Middle frontal gyrus (tissue), 1 donor: ENCODE data around the gene DYSF.

Source experiments
- DNase-seq: peaks from one replicate; pipeline ENCODE4 v3.0.0-alpha.2; 2015; ENCODE audit warnings: low spot score; ENCODE audit errors: extremely low spot score

DYSF gene

GRCh38 chr2:71669628-71670429 is 216.5 kb downstream of the DYSF start:
- no peak for DNase-seq

- DNase-seq: no peak
Observed at GRCh38 chr2:71670430-71670795, 217.1 kb downstream of the DYSF start.

DNA sequence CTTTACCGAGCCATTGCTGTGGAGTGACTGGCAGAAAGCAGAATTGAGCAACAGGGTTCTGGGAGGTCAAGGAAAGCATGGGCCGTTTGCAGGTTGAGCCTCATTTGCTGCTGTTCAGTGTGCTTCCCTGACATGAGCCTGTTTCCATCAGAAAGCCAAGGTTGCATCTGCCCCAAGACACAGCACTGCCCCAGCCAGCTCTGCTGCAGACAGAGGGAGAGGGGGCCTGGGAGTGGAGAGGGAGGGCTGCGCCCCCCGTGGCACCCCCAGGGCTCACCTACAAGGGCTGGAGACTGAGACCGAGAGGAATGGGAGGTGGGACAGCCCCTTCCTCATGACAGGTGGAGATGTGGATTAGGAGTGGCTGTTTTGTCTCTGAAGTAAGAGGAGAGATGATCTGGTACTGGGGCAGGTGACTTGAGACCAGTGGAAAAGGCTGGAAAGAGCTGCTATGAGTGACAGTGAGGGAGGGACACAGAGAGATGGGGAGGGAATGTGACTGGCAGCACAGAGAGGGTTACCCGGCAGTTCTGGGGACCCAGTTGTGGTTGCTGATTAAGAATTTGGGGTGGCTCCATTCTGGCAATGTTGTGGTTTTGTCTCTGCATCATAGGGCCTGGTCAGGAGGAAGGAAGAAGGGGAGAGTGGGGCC is 218.0 kb downstream of the DYSF start:
- no peak for DNase-seq

- no peak for DNase-seq
Observed at GRCh38 chr2:71671895-71672825, 218.8 kb downstream of the DYSF start.

DNA sequence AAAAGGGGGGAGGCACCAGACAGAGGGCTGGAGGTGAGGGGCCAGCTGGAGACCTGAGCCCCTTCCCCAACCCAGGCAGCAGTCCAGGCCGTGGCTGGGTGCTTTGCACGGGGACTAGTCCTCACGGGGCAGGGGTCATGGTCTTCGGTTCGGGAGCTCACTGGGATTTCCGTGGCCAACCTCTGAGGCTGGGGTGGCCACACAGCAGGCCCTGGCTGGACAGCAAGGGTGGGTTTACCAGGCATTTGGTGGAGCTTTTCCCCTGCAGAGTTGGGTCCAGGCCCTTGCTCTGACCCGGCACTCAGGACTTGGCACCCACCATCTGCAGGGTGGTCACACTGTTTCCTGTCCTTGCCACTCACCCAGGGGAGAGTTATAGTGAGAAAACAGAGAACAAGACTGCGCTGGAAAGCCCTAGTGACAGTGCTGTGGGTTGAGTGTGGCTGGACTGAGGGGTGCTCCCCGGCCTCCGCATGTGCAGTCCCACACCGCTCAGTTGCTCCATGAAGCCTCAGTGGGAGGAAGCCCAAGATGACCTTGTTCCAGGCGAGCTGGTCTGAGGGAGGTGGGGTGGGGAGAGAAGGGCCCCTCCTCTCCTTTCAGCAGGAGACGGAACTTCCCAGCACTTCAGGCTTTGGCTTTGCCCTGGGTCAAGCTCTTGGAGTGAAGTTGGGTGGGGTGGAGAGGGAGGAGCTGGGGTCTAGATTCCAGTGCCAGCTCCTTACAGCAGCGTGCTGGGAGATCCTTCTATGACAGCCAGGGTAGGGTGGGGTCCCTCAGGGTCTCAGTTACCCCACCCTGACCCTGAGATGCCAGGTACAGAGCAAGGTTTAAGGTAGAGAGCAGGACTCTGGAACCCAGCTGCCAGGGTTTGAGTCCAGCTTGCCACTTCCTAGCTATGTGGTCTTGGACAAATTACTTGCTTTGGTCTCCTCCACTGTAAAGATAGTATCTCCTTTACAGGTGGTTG is 219.8 kb downstream of the DYSF start:
- DNase-seq: no peak

- no peak for DNase-seq
Observed at GRCh38 chr2:71674158-71674851, 220.9 kb downstream of the DYSF start.

DNA sequence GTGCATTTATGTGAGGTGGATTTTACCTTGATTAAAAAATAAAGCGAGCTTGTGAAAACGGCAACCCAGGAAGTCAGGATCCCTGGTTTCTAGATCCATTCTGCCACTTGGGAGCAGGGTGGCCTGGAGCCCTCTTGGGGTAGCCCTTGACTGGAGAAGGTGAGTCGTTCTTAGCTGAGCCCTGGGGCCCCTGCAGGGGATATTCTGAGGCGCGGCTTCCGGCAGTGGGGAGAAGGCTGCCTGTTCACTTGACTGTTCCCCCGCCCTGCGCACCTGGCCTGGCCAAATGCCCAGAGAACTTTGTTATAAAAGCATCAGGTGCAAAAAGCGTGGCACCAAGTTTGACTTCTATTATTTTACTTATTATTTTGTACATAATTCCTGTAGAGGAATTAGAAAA is 221.9 kb downstream of the DYSF start:
- DNase-seq: no peak

DNA sequence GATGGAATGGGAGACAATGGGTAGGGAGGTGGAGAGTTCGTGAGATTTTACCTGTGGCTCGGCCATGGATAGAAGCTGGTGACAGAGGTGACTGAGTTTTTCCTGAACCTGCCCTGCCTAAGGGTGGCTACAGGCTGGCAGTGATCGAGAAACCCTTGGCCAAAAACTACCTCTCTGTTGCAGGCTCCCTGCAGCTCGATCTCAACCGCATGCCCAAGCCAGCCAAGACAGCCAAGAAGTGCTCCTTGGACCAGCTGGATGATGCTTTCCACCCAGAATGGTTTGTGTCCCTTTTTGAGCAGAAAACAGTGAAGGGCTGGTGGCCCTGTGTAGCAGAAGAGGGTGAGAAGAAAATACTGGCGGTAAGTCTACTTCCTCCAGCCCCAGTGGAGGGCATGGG is 225.5 kb downstream of the DYSF start:
- no peak for DNase-seq

GRCh38 chr2:71679491-71679890 is 226.1 kb downstream of the DYSF start:
- no peak for DNase-seq

GRCh38 chr2:71680925-71681324 is 227.6 kb downstream of the DYSF start:
- DNase-seq: no peak

DNA sequence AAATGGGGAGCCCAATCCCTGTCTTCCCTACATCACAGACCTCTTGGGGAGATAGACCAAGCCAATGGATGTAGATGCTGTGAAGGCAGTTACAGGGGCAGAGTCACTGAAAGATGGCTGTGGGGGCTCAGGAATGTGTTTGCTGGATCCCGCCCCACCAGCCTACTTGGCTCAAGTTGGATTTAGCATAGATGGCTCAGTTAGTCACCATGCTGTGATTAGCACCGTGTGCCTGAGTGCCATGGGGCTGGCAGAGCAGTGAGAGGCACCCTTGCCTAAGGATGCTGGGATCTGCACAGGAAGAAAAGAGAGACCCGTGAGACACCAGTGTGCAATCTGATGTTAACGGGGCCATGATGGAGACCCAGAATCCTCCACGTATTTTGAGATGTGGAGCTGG is 228.3 kb downstream of the DYSF start:
- no peak for DNase-seq

- DNase-seq: no peak
Observed at GRCh38 chr2:71682341-71682740, 229.0 kb downstream of the DYSF start.

DNA sequence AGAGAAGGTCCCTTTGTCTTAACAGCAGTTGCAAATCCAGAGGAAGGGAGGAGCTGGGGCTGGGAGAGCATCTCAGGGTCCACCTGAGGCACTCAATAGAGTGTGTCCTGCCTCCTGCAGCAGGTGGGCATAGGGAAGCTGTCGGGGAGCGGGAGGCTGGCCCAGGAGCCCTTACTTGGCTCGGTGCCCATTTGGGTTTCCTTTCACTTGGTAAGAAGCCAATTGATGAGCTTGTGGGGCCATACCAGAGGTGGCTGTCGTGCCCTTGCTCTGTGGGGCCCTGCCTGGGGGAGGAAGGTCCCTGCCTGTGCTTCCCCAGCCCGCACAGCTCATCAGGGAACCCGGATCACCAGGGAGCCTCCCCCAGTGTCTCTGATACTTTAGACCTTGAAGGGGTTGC is 229.7 kb downstream of the DYSF start:
- no peak for DNase-seq

DNA sequence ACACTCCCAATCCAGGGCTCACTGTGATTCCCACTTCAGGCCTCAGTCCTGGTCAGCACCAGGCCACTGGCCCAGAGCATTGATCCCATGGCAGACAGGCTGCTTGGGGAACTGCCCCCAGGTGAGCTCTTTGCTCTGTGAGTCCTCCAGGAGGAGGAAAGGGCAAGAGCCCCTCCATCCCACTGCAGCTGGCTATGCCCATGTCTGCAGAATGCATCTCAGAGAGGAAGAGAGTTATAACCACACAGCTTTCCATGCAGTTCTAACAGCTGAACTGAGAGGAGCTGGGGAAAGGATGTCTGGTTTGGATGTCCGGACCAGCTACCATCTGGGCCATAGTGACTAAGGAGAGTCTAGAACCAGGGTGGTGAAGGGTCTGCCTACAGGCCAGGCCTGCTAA is 230.3 kb downstream of the DYSF start:
- DNase-seq: no peak

- no peak for DNase-seq
Observed at GRCh38 chr2:71684226-71685072, 231.1 kb downstream of the DYSF start.

- peak; percentile 14 for DNase-seq
Observed at GRCh38 chr2:71685073-71685848, 231.9 kb downstream of the DYSF start.

DNA sequence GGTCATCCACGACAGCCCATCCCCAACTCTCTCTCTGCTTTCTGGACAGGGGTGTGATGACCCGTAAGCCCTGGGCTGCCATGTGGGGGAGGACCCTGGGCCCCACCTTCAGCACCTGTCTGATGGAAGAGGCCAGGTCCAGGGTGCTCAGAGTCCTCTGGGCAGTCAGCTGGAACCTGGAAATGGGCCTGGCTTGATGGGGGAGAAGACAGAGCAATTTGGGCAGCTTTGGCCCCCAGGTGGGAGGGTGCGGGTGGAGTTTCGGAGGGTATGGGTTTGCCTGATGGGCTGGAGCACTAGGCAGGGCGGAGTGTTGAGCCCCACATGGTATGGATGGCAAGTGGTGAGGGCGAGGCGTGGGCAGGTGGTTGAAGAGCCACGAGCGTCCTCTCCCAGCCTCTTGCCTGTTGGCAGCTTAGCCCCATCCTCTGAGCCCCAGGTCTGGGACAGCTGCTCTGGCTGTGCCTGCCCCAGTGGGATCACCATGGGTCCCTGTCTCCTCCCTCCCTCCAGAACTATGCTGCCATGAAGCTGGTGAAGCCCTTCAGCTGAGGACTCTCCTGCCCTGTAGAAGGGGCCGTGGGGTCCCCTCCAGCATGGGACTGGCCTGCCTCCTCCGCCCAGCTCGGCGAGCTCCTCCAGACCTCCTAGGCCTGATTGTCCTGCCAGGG is 232.7 kb downstream of the DYSF start:
- DNase-seq: no peak

GRCh38 chr2:71686781-71687180 is 233.4 kb downstream of the DYSF start:
- no peak for DNase-seq
